GM18498 (cell line): ENCODE results near the gene OR10AG1.

Experiments
- ATAC-seq: cut with Tn5 transposase; IDR thresholded peaks from one replicate; pipeline ENCODE4 v1.9.1; 2021; ENCODE audit warnings: mild to moderate bottlenecking, moderate library complexity; ENCODE audit not compliant: unreplicated experiment

Gene OR10AG1

GRCh38 chr11:55969845-55970244 lies at the start of gene OR10AG1:
Gene OR10AG1, minus strand, starts transcription at chr11:55969945. Its CDS starts 38 bp downstream, at chr11:55969907.
- no peak for ATAC-seq

DNA sequence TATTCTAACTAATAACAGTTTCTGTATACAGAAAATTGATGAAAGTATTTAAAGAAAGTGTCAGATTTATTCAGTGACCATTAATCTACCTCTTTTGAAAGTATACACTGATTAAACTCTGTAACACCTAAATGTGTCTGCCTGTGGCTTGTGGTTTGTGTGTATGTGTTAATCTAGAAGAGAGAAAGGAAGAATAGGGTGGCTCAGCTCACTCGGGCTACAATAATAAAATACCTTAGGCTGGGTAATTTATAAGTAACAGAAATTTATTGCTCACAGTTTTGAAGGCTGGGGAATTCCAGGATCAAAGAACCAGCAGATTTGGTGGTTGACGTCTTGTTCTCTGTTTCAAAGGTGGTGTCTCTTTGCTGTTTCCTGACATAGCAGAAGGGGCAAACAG lies 44.1 kb upstream of the OR10AG1 start:
- ATAC-seq = no peak

DNA sequence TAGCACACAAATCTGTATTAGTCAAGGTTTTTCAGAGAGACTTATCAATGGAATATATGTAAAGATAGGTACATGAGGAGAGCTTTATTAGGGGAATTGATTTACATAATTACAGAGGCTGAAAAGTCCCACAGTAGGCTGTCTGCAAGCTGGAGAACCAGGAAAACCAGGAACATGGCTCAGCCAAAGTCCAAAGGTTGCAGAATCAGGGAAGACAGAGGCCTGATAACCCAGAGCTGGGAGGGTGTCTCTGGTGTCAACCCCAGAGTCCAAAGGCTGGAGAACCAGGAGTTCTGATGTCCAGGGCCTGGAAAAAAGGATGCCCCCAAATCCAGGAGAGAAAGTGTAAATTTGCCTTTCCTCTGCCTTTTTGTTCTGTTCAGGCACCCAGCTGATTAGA lies 41.0 kb upstream of the OR10AG1 start:
- ATAC-seq = no peak

- ATAC-seq = no peak
Measured at GRCh38 chr11:55994525-55994924, 24.8 kb upstream of the OR10AG1 start, which contains the start of gene OR5F1. Gene OR5F1, minus strand, starts transcription at chr11:55994625. Its CDS starts 0 bp downstream, at chr11:55994625.

DNA sequence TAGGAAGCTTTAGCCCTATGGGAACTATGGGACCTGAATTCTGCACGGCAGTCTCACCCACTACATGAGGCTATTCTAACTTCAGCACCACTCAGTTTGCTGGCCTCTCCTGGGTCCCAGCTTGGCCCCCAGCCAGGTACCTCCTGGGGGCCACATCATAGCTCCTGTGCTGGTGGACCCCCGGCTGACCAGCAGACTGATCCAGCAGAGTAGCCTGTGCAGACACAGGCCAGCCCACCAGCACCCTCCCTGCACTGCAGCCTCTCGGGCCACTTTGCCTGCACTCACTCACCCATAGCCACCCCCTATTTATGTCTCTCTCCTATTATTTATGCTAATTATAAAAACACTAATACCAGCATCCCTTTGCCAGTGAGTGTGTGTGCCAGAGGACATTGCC lies 1.2 kb upstream of the OR10AG1 start:
- ATAC-seq = no peak

DNA sequence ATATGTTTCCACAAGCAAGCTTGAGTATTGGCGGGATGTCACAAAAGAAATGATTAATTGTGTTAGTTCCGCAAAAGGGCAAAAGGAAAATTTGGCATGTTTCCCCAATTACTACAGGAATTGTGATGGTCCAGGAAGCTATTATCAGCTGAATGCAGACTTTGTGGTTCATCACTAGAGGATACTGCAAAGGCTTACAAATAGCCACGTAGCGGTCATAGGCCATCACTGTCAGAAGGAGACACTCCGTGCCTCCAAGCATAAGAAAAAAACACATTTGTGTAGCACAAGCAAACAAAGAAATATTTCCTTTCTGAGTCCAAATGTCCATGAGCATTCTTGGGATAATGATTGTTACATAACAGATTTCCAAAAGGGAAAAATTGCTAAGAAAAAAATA lies 1.8 kb downstream of the OR10AG1 start:
- ATAC-seq = no peak

GRCh38 chr11:55966391-55966790 lies 3.4 kb downstream of the OR10AG1 start:
- no peak for ATAC-seq

GRCh38 chr11:55956521-55956920 lies 13.2 kb downstream of the OR10AG1 start:
- no peak for ATAC-seq

DNA sequence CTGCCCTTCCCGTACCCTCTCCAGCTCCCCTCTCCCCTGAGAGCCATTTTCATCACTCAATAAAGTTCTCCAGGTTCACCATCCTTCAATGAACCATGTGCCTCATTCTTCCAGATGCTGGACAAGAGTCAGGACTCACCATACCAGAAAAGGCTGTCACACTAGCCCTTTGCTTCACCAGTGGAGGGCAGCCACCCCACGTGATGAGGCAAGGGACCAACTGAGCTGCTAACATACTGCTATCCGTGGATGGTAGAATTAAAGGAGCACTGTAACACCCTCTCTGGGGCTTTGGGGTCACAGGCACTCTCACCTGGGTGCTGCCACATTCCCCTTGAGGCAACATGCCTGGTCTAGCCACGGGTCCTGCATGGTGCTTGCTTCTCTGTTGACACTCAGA lies 20.4 kb downstream of the OR10AG1 start:
- no peak for ATAC-seq

DNA sequence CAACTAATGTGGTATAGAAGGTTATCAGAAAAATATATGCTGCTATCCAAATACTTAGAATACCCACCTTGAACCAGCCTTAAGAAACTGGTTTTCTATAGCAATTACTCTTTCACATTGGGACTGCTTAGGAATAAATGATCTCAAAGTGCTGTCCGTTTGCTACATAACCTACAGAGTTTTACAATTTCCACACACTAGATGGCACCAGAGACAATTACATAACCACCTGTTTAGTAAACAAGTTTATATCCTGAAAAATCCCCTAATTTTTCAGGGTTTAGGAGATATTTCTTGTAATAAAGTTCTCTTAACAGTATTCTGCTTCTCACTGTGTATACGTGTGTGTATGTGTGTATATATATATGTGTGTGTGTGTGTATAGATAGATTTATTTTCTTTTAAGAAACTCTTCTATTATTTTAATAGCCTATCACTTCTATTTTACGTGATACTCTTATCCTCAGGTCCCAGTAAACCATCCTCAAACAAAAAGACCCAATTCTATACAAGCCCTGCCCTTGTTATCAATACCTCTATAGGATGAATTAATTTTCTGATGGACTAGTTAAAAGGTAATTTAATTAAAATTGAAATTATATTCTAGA lies 26.9 kb downstream of the OR10AG1 start:
- no peak for ATAC-seq

- ATAC-seq = no peak
Measured at GRCh38 chr11:55936300-55936699, 33.4 kb downstream of the OR10AG1 start, which contains the start of gene OR5I1. Gene OR5I1, minus strand, starts transcription at chr11:55936400. Its CDS starts 0 bp downstream, at chr11:55936400.

DNA sequence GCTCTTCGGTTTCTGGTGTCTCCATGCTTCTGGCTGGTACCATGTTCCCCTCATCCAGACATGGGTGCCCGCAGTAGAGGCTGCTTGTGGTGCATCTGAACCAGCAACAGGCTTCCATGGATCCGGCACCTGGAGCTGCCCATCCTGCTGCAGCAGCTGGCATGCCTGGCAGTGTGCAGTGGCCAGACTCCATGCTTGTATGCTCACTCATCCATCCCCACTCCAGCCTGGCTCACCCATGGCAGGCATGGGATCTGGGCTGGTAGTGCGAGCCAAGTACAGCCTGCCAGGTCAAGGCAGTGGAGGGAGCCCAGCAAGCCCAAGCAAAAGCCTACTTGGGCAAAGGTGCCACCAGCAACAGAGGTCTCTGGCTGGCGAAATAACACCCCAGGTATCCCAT lies 49.2 kb downstream of the OR10AG1 start:
- no peak for ATAC-seq
